HG03432 (cell line): ENCODE measurements around the gene TMUB1.

Experiments
- ATAC-seq: cut with Tn5 transposase; IDR thresholded peaks from one replicate; pipeline ENCODE4 v1.9.1; 2021; ENCODE audit warnings: mild to moderate bottlenecking, moderate library complexity; ENCODE audit not compliant: unreplicated experiment

TMUB1 gene

GRCh38 chr7:151104411-151105235, 21.3 kb upstream of the TMUB1 start:
- no peak for ATAC-seq

DNA sequence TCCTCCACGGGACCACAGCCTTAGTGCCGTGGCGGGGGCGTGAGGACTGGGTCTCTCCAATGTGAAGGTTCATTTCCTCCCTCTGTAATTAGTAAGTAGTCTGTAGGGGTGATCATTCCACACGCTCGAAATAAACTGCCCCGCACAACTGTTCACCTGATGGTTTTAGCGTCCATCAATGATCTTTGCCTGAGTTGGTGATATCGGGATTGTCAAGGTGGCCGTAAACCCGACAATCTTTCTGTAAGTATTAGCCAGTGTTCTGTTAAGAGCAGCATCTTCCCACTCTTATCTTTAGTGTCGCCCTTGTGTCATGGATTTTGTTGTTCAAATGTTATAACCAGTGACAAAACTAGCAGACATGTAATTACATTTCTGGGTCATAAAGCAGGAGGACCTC, 20.7 kb upstream of the TMUB1 start:
- ATAC-seq, result no peak

DNA sequence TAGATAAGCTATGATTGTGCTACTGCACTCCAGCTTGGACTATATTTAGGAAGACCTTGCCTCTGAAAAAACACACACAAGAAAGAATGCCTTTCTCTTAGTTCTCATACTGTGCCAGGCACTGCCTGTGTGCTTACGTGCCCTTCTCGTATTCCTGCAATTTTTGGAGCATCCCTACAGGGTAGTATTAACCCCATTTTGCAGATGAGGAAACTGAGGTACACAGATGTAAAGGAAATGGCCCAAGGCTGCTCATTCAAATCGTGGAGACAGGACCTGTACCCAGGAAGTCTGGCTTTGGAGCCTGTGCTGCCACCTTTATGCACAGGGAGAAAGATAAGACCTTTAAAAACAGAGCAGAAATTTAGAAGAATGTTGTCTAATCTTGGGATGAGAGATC, 19.7 kb upstream of the TMUB1 start:
- ATAC-seq, result no peak

DNA sequence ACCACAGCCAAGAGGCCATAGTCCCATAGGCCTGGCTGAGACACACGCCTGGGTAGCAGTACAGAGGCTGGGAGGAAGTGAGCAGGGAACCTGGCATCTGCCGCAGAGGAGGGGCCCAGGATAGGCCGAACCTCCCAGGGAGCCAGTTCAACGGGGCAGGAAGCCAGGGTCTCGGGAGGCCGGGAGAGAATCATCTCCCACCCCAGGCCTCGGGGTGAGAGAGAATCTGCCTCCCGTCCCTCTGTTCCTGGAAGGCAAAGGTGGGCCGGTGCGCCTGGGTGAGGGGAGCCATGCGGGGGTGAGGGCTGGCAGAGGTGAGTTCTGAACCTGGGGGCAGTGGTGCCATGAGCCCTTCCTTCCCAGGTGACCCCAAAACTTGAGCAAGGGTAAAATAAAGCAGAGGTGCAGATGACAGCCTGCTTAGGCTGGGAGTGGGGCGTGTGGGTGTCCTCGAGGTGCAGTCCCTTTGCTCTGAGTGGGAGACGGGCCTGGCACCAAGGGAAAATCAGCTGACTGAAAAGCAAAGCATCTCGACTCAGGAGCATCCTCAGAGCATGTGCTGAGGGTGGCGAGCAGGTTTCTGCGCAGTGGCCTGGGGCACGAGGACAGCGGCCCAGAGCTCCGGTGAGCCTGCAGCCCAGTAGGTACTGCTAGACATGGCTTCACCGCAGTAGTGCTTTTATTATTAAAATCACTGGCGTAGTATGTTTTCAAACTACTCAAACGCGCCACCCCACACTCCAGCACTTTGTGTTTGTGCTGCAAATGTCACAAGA, 18.5 kb upstream of the TMUB1 start:
- ATAC-seq, result no peak

GRCh38 chr7:151100921-151101320, 17.6 kb upstream of the TMUB1 start:
- ATAC-seq, result no peak

GRCh38 chr7:151099486-151100211, 16.4 kb upstream of the TMUB1 start:
- ATAC-seq, result no peak

- no peak for ATAC-seq
These were observed 12.7 kb upstream of the TMUB1 start for GRCh38 chr7:151095828-151096475.

DNA sequence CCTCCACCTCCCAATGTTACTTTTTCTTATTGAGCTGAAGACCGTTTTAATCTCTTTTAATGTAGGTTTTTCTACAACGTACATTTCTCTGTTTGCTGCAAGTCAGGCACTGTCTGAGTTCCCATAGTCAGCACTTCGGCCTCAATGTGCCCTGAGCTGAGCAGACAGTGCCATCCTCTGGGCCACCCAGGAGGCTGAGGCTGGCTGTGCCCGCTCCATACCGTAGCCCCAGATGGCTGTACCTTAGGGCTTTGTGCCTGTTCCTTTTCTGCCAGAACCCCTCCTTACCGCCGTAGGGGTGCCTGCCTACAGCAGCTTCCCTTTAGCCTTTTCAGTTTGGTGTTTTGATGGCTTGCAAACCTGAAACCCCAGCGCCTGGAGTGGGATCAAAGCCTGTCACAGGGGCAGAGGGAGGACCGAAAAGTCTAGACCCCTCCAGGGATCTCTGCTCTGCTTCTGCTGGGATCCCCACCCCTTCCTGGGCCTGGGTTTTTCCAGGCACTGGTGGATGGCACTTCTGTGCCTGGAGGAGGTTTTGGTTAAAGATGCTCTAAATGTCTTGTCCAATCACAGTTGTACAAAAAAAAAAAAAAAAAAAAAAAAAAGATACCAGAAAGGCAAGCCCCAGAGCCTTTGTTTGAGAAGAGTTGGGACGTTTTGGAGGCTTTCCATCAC, 12.0 kb upstream of the TMUB1 start:
- ATAC-seq, result no peak

DNA sequence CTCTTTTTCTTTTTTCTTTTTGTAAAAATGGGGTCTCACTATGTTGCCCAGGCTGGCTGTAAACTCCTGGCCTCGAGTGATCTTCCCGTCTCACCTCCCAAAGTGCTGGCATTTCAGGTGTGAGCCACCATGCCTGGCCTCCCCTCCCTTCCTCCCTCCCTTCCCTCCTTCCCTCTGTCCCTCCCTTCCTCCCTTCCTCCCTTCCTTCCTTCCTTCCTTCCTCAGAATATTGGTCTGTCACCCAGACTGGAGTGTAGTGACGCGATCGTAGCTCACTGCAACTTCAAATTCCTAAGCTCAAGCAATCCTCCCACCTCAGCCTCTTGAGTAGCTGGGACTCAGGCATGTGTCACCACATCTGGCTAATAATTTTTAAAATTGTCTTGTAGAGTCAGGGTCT, 11.4 kb upstream of the TMUB1 start:
- ATAC-seq, result no peak

DNA sequence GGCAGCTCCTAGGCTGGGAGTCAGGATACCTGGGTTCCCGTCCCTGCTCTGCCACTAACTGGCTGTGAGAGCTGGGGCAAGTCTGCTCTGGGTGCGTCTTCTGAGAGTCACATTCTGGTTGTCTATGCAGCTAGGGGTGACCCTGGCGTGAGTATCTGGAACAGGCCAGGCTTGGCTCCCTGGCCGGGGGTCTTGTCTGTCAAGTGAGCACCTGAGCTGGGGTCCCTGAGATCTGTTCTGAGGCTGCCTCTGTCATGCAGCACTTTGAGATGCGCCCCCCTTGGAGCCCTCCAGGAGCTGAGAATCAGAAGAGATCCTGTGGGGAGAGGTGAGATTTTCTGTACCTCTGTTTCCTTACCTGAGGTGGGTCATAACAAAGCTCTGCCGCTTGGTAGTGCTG, 10.5 kb upstream of the TMUB1 start:
- no peak for ATAC-seq

GRCh38 chr7:151091988-151092387, 8.7 kb upstream of the TMUB1 start:
- ATAC-seq, result no peak

- ATAC-seq, result no peak
These were observed 8.1 kb upstream of the TMUB1 start for GRCh38 chr7:151091431-151091830.

GRCh38 chr7:151091003-151091402, 7.7 kb upstream of the TMUB1 start:
- ATAC-seq, result no peak

- ATAC-seq, result no peak
These were observed 6.8 kb upstream of the TMUB1 start for GRCh38 chr7:151089893-151090730.

DNA sequence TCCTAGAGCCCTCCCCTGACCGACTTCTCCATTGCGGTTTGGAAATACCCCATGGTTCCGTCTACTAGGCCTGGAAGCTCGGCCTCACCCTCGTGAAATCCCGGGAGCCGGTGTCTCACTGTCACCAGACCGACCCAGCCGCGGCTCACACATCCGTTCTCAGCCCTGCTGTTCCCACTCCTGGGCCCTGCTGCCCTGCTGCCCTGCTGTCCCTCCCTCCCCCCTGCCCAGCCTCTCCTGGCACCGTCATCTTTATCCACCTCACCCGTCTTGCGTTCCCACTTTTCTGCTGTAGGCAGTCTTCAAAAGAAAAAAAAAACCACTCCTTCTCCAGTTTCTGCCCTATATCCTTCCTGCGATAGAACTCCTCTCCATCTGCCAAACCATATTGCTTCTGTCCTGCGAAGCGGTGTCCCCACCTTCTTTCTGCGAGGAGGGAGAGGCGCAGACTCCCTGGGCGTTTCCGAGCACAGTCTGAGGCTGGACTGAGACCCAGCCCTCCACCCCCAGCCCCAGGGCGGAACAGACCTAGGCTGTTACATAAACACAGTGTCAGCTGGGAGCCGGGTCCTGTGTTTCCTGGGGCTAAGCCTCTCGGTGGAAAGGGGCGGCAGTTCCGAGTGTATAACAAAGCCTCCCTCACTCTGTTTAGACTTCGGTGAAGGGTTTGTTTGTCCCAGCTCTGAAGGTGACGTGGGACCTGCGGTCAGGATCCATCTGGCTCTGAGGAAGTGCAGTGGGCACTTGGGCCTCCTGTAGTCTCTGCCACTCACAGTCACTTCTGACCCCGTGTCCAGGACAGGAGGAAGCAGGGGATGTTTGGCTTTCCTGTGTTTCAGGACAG, 5.8 kb upstream of the TMUB1 start:
- no peak for ATAC-seq

GRCh38 chr7:151088019-151088855, 4.9 kb upstream of the TMUB1 start:
- no peak for ATAC-seq

- peak; percentile 28 for ATAC-seq
These were observed 4.1 kb upstream of the TMUB1 start for GRCh38 chr7:151087245-151088018.
